GM18517 (cell line): ENCODE results near the gene ZFPM1.

Experiments used
- ATAC-seq: cut with Tn5 transposase; IDR thresholded peaks from one replicate; pipeline ENCODE4 v1.9.1; 2021; ENCODE audit warnings: mild to moderate bottlenecking, moderate library complexity; ENCODE audit not compliant: unreplicated experiment

Gene ZFPM1

DNA sequence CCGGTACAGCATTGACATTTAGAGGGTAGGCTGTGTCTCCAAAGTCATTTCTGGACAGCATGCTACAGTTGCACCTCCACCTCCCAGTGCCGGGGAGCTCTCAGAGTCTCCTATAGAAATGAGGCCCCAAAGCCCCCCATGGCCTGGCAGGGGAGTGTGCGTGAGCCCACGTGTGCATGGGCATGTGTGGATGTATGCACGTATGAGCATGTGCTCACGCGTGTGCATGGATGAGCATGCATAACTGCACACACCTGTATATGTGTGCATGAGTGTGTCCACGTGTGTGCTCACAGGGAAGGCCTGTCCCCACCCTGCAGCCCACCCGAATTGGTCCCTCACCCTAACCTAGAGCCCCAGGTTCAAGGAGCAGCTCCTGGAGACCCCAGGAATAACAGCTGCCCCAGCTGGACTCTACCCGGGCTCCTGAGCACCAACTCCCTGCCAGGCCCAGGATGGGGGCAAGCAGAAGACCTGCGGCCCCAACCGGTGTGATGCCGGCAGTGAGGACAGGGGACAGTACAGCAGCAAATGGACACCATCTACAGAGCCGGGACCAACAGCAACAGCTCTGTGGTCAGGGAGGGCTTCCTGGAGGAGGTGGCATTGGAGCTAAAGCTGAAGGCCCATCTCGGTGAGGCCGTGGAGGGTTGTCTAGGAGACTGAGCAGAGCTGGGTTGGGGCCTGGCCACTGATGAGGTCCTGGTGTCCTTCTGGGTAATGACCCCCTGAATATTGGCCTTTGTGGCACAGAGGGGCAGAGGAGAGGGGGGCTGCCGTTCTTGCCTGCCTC lies 35.2 kb upstream of the ZFPM1 start:
- ATAC-seq = no peak

DNA sequence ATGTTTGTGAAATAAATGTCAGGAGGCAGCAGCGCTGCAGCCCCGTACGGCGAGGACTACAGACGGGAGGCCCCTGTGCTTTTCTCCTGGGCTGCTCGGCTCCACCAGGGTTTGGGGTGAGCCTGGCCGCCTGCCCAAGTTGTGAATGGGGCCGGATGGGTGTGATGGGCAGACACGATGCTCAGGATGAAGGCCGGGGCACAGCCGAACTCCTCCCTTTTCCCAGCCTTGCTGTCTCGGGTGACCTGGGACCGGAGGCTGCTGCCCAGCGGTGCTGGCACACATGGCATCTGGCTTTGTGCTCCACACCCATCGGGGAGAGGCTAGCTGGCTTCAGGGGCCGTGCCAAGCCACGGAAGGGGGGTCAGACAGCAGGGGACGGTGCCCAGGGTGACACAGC lies 34.2 kb upstream of the ZFPM1 start:
- no peak for ATAC-seq

- ATAC-seq = no peak
Observed at GRCh38 chr16:88419790-88420189, 33.3 kb upstream of the ZFPM1 start.

- no peak for ATAC-seq
Observed at GRCh38 chr16:88420496-88420895, 32.6 kb upstream of the ZFPM1 start.

GRCh38 chr16:88421301-88421700 lies 31.8 kb upstream of the ZFPM1 start:
- ATAC-seq = no peak

DNA sequence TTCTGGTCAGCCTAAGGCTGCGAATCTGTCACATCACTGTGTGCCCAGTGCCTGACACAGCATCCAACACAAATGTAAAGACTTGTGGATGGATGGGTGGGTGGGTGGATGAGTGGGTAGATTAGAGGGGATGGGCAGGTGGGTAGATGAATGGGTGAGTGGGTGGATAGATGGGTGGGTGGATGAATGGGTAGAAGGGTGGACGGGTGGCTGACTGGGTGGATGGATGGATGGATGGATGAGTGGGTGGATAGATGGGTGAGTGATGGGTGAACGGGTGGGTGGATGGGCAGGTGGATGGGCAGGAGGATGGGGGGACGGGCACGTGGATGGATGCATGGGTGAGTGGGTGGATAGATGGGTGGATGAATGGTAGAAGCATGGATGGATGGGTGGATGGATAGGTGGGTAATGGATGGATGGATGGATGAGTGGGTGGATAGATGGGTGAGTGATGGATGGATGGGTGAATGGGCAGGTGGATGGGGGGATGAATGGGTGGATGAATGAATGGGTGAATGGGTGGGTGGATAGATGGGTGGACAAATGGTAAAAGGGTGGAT lies 31.1 kb upstream of the ZFPM1 start:
- ATAC-seq = no peak

GRCh38 chr16:88422733-88423447 lies 30.2 kb upstream of the ZFPM1 start:
- ATAC-seq = no peak

GRCh38 chr16:88423448-88423850 lies 29.6 kb upstream of the ZFPM1 start:
- no peak for ATAC-seq

GRCh38 chr16:88424587-88425235 lies 28.4 kb upstream of the ZFPM1 start:
- no peak for ATAC-seq

DNA sequence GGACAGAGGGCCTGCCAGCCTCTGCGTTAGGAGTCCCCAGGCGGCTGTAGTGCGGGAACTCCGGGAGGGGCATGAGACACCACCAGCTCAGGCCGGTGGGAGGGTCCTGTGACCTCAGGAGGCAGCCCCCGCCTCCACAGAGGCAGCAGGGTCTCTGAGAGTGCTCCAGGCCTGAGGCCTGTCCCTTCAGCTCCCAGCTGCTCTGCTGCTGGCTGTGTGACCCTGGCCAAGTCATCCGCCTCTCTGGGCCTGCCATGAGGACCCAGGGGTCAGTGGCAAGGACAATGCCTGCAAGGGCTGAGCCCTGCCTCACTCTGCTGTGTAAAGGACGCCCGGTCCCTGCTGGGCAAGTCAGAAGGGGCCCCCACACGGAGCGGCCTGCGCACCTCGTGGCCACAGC lies 27.1 kb upstream of the ZFPM1 start:
- no peak for ATAC-seq

DNA sequence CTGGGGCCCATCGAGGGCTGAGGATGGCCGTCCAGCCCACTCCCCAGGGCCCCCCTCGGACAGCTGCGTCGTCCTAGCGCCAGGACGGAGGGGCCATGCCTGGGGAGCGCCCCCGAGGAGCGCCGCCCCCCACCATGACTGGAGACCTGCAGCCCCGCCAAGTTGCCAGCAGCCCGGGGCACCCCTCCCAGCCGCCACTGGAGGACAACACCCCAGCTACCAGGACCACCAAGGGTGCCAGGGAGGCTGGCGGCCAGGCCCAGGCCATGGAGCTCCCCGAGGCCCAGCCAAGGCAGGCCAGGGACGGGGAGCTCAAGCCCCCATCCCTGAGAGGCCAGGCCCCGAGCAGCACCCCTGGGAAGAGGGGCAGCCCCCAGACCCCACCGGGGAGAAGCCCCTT lies 25.7 kb upstream of the ZFPM1 start:
- ATAC-seq = no peak

DNA sequence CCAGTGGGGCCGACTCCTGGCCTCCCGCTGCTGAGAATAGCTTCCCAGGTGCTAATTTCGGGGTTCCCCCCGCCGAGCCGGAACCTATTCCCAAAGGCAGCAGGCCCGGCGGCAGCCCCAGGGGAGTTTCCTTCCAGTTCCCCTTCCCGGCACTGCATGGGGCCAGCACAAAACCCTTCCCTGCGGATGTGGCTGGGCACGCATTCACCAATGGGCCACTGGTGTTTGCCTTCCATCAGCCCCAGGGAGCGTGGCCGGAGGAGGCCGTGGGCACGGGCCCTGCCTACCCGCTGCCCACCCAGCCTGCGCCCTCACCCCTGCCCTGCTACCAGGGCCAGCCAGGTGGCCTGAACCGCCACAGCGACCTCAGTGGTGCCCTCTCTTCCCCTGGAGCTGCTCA lies 24.9 kb upstream of the ZFPM1 start:
- no peak for ATAC-seq

DNA sequence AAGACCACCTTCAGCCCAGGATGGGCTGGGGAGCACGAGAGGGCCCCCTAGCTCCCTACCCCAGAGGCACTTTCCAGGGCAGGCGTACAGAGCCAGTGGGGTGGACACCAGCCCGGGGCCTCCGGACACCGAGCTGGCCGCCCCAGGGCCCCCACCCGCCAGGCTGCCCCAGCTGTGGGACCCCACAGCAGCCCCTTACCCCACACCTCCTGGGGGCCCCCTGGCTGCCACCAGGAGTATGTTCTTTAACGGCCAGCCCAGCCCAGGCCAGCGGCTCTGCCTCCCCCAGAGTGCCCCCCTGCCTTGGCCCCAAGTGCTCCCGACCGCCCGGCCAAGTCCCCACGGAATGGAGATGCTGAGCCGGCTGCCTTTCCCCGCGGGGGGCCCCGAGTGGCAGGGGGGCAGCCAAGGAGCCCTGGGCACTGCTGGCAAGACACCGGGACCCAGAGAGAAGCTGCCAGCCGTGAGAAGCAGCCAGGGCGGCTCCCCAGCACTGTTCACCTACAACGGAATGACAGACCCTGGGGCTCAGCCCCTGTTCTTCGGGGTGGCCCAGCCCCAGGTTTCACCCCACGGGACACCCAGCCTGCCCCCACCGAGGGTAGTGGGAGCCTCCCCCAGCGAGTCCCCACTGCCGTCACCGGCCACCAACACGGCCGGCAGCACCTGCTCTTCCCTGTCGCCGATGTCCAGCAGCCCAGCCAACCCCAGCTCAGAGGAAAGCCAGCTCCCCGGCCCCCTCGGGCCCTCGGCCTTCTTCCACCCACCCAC lies 24.3 kb upstream of the ZFPM1 start:
- no peak for ATAC-seq

GRCh38 chr16:88429387-88430184 lies 23.5 kb upstream of the ZFPM1 start:
- no peak for ATAC-seq

DNA sequence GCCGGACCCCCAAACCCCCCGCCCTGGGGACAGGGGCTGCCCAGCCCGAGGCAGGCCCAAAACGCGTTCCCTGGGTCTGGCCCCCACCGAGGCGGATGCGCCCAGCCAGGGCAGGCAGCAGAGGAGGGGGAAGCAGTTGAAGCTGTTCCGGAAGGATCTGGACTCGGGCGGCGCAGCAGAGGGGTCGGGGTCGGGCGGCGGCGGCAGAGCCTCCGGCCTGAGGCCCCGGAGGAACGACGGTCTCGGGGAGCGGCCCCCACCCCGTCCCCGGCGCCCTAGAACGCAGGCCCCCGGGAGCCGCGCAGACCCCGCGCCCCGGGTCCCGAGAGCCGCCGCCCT lies 22.9 kb upstream of the ZFPM1 start:
- ATAC-seq = no peak

GRCh38 chr16:88430524-88431446 lies 22.3 kb upstream of the ZFPM1 start:
- no peak for ATAC-seq

- ATAC-seq = no peak
Observed at GRCh38 chr16:88431651-88432050, 21.4 kb upstream of the ZFPM1 start.

- no peak for ATAC-seq
Observed at GRCh38 chr16:88432174-88432573, 20.9 kb upstream of the ZFPM1 start.

GRCh38 chr16:88432753-88433152 lies 20.3 kb upstream of the ZFPM1 start:
- no peak for ATAC-seq
